ENCODE data around the gene SPO11. TPM values are rescaled to one million over a fixed set of nuclear protein-coding genes. Genes with fewer than 3 reads are reported as not detected.

Gene SPO11, protein sequence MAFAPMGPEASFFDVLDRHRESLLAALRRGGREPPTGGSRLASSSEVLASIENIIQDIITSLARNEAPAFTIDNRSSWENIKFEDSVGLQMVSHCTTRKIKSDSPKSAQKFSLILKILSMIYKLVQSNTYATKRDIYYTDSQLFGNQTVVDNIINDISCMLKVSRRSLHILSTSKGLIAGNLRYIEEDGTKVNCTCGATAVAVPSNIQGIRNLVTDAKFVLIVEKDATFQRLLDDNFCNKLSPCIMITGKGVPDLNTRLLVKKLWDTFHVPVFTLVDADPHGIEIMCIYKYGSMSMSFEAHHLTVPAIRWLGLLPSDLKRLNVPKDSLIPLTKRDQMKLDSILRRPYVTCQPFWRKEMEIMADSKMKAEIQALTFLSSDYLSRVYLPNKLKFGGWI
- total RNA-seq (not detected), polyA plus RNA-seq (not detected)
- long read RNA-seq, donor 1: 0 reads
- long read RNA-seq, donor 2: 0 reads
- long read RNA-seq, donor 3: 0 reads
- long read RNA-seq, donor 4: 0 reads
- long read RNA-seq, donor 5: 0 reads
- long read RNA-seq, donor 6: 0 reads
- long read RNA-seq, donor 7: 0 reads
- long read RNA-seq, donor 8: 0 reads
- long read RNA-seq, donor 9: 0 reads
- long read RNA-seq, donor 10: 0 reads

GRCh38 chr20:57329608-57330221 lies at the start of gene SPO11:
TSS of gene SPO11 (plus strand) at chr20:57329803. CDS start at chr20:57329868, 65 bp downstream.
- no peaks in the 10 kb centered on the region for H3K9me3 ChIP-seq (ENCODE audit: control insufficient read depth in 2 of 2, insufficient read depth in 1 of 2, low read length in 1 of 2)
- H3K4me3 ChIP-seq (ENCODE audit: low read length in 2 of 2): no peak within 1 kb of the TSS
- peaks cover 6 to 20% of the 10 kb centered on the region in 2 donors for H3K4me1 ChIP-seq (ENCODE audit: control insufficient read depth in 2 of 2, insufficient read depth in 2 of 2, low read length in 2 of 2)
- H3K27me3 ChIP-seq (ENCODE audit: control insufficient read depth in 2 of 2, insufficient read depth in 1 of 2, low read length in 1 of 2): peaks cover 2 to 37% of the 10 kb centered on the region in 2 donors
- WGBS: 63% methylated on average over 40 of the region's 40 CpGs
- H3K36me3 ChIP-seq (ENCODE audit: control insufficient read depth in 2 of 2, insufficient read depth in 2 of 2, low read length in 1 of 2): no peaks in the 10 kb centered on the region
- DNase-seq (ENCODE audit: low read depth in 6 of 9, low spot score in 9 of 9): peak in 3 of 9 donors; percentile 18 to 53 (median 39)
- no peak within 1 kb of the TSS for H3K27ac ChIP-seq (ENCODE audit: low read depth in 1 of 2, low read length in 1 of 2)

DNA sequence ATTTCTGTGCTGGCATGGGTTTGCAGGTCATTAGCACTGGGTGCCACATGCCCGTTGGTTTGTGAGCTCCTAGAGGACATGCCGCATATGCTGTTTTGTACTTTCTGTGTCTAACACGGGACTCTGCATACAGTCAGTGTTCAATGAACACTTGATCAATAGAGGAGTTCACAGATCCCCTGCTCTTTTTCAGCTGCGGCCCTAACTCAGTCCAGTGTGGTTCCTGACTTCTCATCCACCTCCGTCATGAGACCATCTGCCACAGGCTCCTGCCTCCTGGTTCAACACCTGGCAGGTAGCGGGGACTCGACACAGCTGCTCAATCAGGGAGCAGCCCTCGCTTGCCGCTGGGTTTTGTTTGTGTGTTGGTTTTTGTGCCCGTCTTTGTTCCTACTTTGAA lies 49.4 kb upstream of the SPO11 start:
- Histone ChIP-seq H3K9me3 (ENCODE audit: control insufficient read depth in 2 of 2, insufficient read depth in 1 of 2, low read length in 1 of 2) (no peaks in the 10 kb centered on the region), H3K36me3 (ENCODE audit: control insufficient read depth in 2 of 2, insufficient read depth in 2 of 2, low read length in 1 of 2) (no peaks in the 10 kb centered on the region), H3K27me3 (ENCODE audit: control insufficient read depth in 2 of 2, insufficient read depth in 1 of 2, low read length in 1 of 2) (peaks cover 0 to 25% of the 10 kb centered on the region in 2 donors), H3K27ac (ENCODE audit: low read depth in 1 of 2, low read length in 1 of 2) (no peak overlapping the region), H3K4me3 (ENCODE audit: low read length in 2 of 2) (no peak overlapping the region), H3K4me1 (ENCODE audit: control insufficient read depth in 2 of 2, insufficient read depth in 2 of 2, low read length in 2 of 2) (no peaks in the 10 kb centered on the region)
- WGBS: 81% methylated on average over 10 of the region's 10 CpGs
- no peak for DNase-seq (ENCODE audit: low read depth in 6 of 9, low spot score in 9 of 9)

DNA sequence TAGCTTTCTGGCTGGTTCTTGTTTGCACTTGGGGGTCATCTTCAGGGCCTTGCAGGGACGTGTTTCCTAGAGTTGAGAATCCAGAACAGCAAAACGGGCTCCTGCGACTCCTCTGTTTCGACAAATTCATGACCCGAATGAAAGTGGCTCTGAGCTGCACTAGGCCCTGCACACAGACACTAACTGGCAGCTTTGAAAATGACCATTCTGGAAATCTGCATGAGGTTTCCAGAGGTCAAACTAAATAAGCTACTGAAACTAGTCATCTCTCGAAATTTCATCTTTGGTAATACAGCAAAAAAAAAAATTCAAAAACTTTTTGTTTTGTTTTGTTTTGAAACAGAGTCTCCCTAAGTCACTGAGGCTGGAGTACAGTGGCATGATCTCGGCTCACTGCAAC lies 47.7 kb upstream of the SPO11 start:
- H3K9me3 ChIP-seq (ENCODE audit: control insufficient read depth in 2 of 2, insufficient read depth in 1 of 2, low read length in 1 of 2): no peaks in the 10 kb centered on the region
- H3K4me3 ChIP-seq (ENCODE audit: low read length in 2 of 2): no peak overlapping the region
- H3K4me1 ChIP-seq (ENCODE audit: control insufficient read depth in 2 of 2, insufficient read depth in 2 of 2, low read length in 2 of 2): no peaks in the 10 kb centered on the region
- H3K36me3 ChIP-seq (ENCODE audit: control insufficient read depth in 2 of 2, insufficient read depth in 2 of 2, low read length in 1 of 2): no peaks in the 10 kb centered on the region
- WGBS: 90% methylated on average over 7 of the region's 7 CpGs
- H3K27me3 ChIP-seq (ENCODE audit: control insufficient read depth in 2 of 2, insufficient read depth in 1 of 2, low read length in 1 of 2): peaks cover 0 to 33% of the 10 kb centered on the region in 2 donors
- no peak overlapping the region for H3K27ac ChIP-seq (ENCODE audit: low read depth in 1 of 2, low read length in 1 of 2)
- DNase-seq (ENCODE audit: low read depth in 6 of 9, low spot score in 9 of 9): no peak

DNA sequence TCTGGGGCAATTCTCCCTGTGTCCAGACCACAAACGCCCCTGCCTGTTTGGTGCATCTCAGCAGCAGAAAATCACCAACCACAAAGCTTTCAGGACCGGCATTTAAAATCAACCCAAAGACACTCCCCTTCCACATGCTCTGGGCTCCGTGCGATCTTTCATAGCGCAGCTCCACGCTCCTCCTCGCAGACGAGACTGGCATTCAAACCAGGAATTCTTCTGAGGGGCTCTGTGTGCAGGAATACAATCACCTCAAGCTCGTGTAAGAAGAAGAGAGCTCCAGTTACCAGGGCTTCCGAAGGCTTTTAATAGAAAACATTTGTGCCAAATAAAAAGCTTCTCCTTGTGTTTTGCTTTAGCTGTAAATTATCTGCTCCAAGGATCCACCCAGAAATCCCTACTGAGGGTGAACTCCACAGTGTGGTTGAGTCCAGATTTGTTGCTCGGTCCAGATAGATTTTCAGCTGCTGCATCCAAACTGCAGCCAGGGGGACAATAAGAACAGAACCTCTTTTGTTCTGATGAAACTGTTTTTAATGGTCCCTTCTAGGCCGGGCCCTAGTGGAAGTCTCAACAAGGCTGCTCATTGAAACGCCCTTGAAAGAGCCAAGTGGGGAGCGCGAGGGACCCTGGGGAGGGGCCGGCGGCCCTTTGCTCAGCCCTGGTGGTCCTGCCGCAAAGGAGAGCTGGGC lies 46.8 kb upstream of the SPO11 start:
- WGBS: 51% methylated on average over 18 of the region's 18 CpGs

DNA sequence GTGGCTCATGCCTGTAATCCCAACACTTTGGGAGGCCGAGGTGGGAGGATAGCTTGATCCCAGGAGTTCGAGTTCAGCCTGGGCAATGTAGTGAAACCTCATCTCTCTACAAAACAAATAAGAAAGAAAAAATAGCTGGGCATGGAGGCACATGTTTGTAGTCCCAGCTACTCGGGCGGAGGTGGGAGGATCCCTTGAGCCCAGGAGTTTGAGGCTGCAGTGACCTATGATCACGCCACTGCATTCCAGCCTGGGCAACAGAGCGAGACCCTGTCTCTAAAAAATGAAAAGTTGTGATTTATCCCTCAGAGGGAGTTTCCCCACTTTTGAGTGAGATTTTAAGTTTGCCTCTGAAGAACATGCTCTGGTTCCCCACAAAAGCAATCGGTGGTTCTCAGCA lies 45.7 kb upstream of the SPO11 start:
- Histone ChIP-seq H3K4me3 (ENCODE audit: low read length in 2 of 2) (no peak overlapping the region), H3K9me3 (ENCODE audit: control insufficient read depth in 2 of 2, insufficient read depth in 1 of 2, low read length in 1 of 2) (no peaks in the 10 kb centered on the region), H3K36me3 (ENCODE audit: control insufficient read depth in 2 of 2, insufficient read depth in 2 of 2, low read length in 1 of 2) (no peaks in the 10 kb centered on the region), H3K27ac (ENCODE audit: low read depth in 1 of 2, low read length in 1 of 2) (no peak overlapping the region), H3K4me1 (ENCODE audit: control insufficient read depth in 2 of 2, insufficient read depth in 2 of 2, low read length in 2 of 2) (no peaks in the 10 kb centered on the region), H3K27me3 (ENCODE audit: control insufficient read depth in 2 of 2, insufficient read depth in 1 of 2, low read length in 1 of 2) (peaks cover 2 to 45% of the 10 kb centered on the region in 2 donors)
- DNase-seq (ENCODE audit: low read depth in 6 of 9, low spot score in 9 of 9): no peak
- 88% methylated on average over 7 of the region's 7 CpGs for WGBS

More for the DNA sequence above, 46.8 kb upstream of the SPO11 start:
- H3K36me3 ChIP-seq (ENCODE audit: control insufficient read depth in 2 of 2, insufficient read depth in 2 of 2, low read length in 1 of 2): no peaks in the 10 kb centered on the region
- peaks cover 2 to 37% of the 10 kb centered on the region in 2 donors for H3K27me3 ChIP-seq (ENCODE audit: control insufficient read depth in 2 of 2, insufficient read depth in 1 of 2, low read length in 1 of 2)
- no peak overlapping the region for H3K27ac ChIP-seq (ENCODE audit: low read depth in 1 of 2, low read length in 1 of 2)
- H3K4me3 ChIP-seq (ENCODE audit: low read length in 2 of 2): no peak overlapping the region
- H3K4me1 ChIP-seq (ENCODE audit: control insufficient read depth in 2 of 2, insufficient read depth in 2 of 2, low read length in 2 of 2): no peaks in the 10 kb centered on the region
- H3K9me3 ChIP-seq (ENCODE audit: control insufficient read depth in 2 of 2, insufficient read depth in 1 of 2, low read length in 1 of 2): no peaks in the 10 kb centered on the region
- DNase-seq (ENCODE audit: low read depth in 6 of 9, low spot score in 9 of 9): no peak

DNA sequence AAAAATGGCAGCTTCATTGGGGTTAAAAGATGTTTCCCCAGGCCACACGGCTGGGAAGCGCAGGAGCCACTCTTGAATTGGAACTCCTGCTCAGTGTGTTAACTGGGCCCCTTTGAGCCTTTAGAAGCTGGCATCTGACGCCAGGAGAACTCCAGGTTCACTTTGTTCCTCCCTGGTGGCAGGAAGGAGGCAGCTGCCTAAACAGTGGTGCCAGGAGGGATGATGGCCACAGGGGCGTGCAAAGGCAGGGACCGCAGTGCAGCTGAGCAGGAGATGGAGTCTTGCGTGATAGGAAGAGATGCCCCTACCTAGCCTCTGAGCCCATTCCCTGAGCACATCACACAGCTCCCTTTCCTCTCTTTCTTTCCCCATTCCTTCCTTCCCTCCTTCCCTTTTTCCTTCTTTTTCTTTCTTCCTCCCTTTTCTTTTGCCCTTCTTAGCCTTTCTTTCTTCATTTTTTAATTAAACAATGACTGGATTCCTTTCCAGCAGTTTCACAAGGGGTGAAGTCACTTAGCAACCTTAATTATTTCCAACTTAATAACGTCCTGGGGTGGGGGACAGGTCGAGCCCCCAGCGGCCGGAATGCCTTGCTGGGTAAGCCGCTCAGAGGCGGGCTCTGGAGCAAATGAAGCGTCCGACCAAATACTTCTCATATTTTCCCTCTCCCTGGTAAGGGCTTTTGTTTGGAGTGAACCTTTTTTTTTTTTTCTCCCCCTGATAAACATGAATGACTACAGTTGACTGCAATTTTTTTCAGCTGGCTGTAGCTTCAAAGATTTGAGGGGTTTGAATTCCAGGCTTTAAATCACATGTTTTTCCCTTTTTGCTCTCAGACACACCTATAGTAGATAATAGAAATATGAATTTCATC lies 42.4 kb upstream of the SPO11 start:
- Histone ChIP-seq H3K9me3 (ENCODE audit: control insufficient read depth in 2 of 2, insufficient read depth in 1 of 2, low read length in 1 of 2) (no peaks in the 10 kb centered on the region), H3K4me1 (ENCODE audit: control insufficient read depth in 2 of 2, insufficient read depth in 2 of 2, low read length in 2 of 2) (no peaks in the 10 kb centered on the region), H3K27ac (ENCODE audit: low read depth in 1 of 2, low read length in 1 of 2) (no peak overlapping the region), H3K27me3 (ENCODE audit: control insufficient read depth in 2 of 2, insufficient read depth in 1 of 2, low read length in 1 of 2) (peaks cover 2 to 61% of the 10 kb centered on the region in 2 donors), H3K36me3 (ENCODE audit: control insufficient read depth in 2 of 2, insufficient read depth in 2 of 2, low read length in 1 of 2) (no peaks in the 10 kb centered on the region), H3K4me3 (ENCODE audit: low read length in 2 of 2) (no peak overlapping the region)
- 60% methylated on average over 14 of the region's 14 CpGs for WGBS
- no peak for DNase-seq (ENCODE audit: low read depth in 6 of 9, low spot score in 9 of 9)

DNA sequence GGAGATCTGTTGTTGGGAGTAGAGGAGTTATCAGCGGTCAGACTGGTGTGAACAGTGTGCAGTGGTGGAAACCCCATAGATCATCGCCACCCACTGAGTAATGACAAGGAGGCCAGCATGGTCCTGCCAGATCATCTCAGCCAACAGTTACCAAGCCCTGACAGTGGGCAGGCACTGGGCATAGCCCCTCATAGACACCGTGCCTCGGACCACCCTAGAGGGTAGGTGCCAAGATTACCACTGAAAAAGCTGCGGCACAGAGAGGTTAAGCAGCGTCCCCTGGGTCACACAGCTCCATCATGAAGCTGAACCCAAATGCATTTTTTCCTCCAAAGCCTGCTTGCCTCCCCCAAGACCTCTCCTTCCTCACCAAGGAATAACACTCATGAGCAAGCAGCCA lies 41.7 kb upstream of the SPO11 start:
- Histone ChIP-seq H3K36me3 (ENCODE audit: control insufficient read depth in 2 of 2, insufficient read depth in 2 of 2, low read length in 1 of 2) (no peaks in the 10 kb centered on the region), H3K27ac (ENCODE audit: low read depth in 1 of 2, low read length in 1 of 2) (no peak overlapping the region), H3K4me1 (ENCODE audit: control insufficient read depth in 2 of 2, insufficient read depth in 2 of 2, low read length in 2 of 2) (no peaks in the 10 kb centered on the region), H3K9me3 (ENCODE audit: control insufficient read depth in 2 of 2, insufficient read depth in 1 of 2, low read length in 1 of 2) (no peaks in the 10 kb centered on the region), H3K4me3 (ENCODE audit: low read length in 2 of 2) (no peak overlapping the region), H3K27me3 (ENCODE audit: control insufficient read depth in 2 of 2, insufficient read depth in 1 of 2, low read length in 1 of 2) (peaks cover 2 to 56% of the 10 kb centered on the region in 2 donors)
- 90% methylated on average over 6 of the region's 6 CpGs for WGBS
- no peak for DNase-seq (ENCODE audit: low read depth in 6 of 9, low spot score in 9 of 9)

DNA sequence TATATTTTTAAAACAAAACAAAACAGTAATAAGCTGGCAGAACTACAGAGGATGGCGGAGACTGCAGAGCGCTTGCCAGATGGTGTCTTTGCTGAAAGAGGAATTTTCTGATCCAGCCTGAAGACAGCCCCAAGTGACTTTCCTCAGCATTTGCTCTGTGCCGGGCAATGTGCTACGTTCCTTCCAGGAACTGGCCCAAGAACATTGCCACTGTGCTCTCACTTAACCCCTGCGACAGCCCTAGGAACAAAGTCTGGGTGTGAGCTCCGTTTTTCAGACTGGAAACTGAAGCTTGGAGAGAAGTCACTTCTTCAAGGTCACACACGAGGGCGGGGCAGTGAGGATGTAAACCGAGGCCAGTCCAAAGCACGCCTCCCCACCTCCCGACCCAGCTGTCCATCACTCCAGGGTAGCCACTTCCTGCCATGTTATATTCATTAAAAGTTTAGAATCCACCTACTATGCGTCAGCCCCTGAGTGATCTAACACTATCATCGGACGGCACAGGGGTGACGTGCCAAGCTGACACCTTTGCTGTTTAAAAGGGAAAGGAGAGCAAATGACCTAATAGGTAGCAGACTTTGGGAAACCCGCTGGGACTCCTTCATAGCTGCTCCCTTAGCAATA lies 40.8 kb upstream of the SPO11 start:
- no peak overlapping the region for H3K4me3 ChIP-seq (ENCODE audit: low read length in 2 of 2)
- peaks cover 2 to 47% of the 10 kb centered on the region in 2 donors for H3K27me3 ChIP-seq (ENCODE audit: control insufficient read depth in 2 of 2, insufficient read depth in 1 of 2, low read length in 1 of 2)
- H3K9me3 ChIP-seq (ENCODE audit: control insufficient read depth in 2 of 2, insufficient read depth in 1 of 2, low read length in 1 of 2): no peaks in the 10 kb centered on the region
- WGBS: 60% methylated on average over 16 of the region's 16 CpGs
- no peak for DNase-seq (ENCODE audit: low read depth in 6 of 9, low spot score in 9 of 9)
- no peaks in the 10 kb centered on the region for H3K36me3 ChIP-seq (ENCODE audit: control insufficient read depth in 2 of 2, insufficient read depth in 2 of 2, low read length in 1 of 2)
- no peak overlapping the region for H3K27ac ChIP-seq (ENCODE audit: low read depth in 1 of 2, low read length in 1 of 2)
- H3K4me1 ChIP-seq (ENCODE audit: control insufficient read depth in 2 of 2, insufficient read depth in 2 of 2, low read length in 2 of 2): no peaks in the 10 kb centered on the region
